Measurements from ENCODE around the gene ZBTB46.
"Not testable (repeated sequence)": the region's sequence is repeated elsewhere in the genome, so short reads cannot be mapped to it uniquely, and the experiment has no call there.

Gene ZBTB46

DNA sequence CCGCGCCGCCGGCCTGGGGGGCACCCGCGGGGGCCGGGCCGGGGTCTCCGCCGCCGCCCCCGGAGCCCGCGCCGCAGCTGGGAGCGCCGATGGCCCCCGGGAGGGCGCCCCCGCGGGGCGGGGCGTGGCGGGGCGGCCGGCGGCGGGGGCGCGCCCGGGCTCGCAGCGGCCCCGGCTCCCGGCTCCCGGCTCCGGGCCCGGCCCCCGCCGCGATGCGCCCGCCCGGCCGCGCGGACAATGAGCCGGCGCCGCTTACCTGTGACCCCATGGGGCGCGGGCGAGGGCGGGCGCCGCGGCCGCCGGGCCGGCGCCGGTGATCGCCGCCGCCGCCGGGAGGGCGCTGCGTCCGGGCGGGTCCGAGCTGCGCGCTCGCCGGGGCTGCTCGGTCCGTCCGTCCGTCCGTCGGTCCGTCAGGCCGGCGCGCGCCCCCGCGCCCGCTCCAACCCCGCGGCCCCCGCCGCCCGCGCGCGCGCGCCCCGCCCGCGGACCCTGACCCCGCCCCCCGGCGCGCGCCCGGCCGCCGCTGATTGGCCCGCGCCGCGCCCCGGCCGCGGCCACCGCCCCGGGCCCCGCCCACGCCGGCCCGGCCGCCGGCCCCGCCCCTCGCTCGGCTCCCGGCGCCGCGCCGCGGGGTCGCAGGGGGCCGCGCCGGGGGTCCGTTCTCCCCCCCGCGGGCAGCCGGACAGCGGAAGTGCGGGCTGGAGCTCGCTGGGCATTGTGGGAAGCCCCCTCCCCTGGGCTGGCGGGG, at the start of gene ZBTB46:
Gene ZBTB46, minus strand, starts transcription at position 424 of the 748 bp plus-strand sequence. CDS start 40,507 bp downstream, outside the sequence.
- Histone ChIP-seq H3K36me3 (no peaks in the 10 kb centered on the region), H3K9me3 (no peaks in the 10 kb centered on the region), H3K27me3 (peaks cover 88% of the 10 kb centered on the region), H3K4me1 (ENCODE audit: control insufficient read depth in 1 of 2, insufficient read depth in 1 of 2, low read depth in 1 of 2, low read length in 1 of 2) (peaks cover 17 to 19% of the 10 kb centered on the region in 2 experiments), H3K27ac (peak within 1 kb of the TSS; percentile 35), H3K4me3 (ENCODE audit: low read depth in 1 of 2, low read length in 1 of 2) (peak within 1 kb of the TSS; percentile 63 to 72)
- TF ChIP-seq, protein P1, sequence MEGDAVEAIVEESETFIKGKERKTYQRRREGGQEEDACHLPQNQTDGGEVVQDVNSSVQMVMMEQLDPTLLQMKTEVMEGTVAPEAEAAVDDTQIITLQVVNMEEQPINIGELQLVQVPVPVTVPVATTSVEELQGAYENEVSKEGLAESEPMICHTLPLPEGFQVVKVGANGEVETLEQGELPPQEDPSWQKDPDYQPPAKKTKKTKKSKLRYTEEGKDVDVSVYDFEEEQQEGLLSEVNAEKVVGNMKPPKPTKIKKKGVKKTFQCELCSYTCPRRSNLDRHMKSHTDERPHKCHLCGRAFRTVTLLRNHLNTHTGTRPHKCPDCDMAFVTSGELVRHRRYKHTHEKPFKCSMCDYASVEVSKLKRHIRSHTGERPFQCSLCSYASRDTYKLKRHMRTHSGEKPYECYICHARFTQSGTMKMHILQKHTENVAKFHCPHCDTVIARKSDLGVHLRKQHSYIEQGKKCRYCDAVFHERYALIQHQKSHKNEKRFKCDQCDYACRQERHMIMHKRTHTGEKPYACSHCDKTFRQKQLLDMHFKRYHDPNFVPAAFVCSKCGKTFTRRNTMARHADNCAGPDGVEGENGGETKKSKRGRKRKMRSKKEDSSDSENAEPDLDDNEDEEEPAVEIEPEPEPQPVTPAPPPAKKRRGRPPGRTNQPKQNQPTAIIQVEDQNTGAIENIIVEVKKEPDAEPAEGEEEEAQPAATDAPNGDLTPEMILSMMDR (IDR thresholded peaks at IDR 0.05) = no peak

- Histone ChIP-seq H3K36me3 (peaks cover 93% of the 10 kb centered on the region), H3K9me3 (no peaks in the 10 kb centered on the region)
Measured at GRCh38 chr20:63878899-63879663, 48.0 kb upstream of the ZBTB46 start.

GRCh38 chr20:63877755-63878470, 46.8 kb upstream of the ZBTB46 start:
- Histone ChIP-seq H3K36me3 (peaks cover 90% of the 10 kb centered on the region), H3K9me3 (no peaks in the 10 kb centered on the region), H3K27ac (peak overlapping the region; percentile 95), H3K27me3 (no peaks in the 10 kb centered on the region), H3K4me1 (ENCODE audit: control insufficient read depth in 1 of 2, insufficient read depth in 1 of 2, low read depth in 1 of 2, low read length in 1 of 2) (peaks cover 37 to 60% of the 10 kb centered on the region in 2 experiments), H3K4me3 (ENCODE audit: low read depth in 1 of 2, low read length in 1 of 2) (peak overlapping the region in 1 of 2 experiments; percentile 32)
- TF ChIP-seq, protein P1 (IDR thresholded peaks at IDR 0.05) = no peak

More at GRCh38 chr20:63878899-63879663, 48.0 kb upstream of the ZBTB46 start:
- Histone ChIP-seq H3K4me3 (ENCODE audit: low read depth in 1 of 2, low read length in 1 of 2) (no peak overlapping the region), H3K27ac (peak overlapping the region; percentile 95), H3K4me1 (ENCODE audit: control insufficient read depth in 1 of 2, insufficient read depth in 1 of 2, low read depth in 1 of 2, low read length in 1 of 2) (peaks cover 25 to 50% of the 10 kb centered on the region in 2 experiments), H3K27me3 (no peaks in the 10 kb centered on the region)
- TF ChIP-seq, protein P1 (IDR thresholded peaks at IDR 0.05) = no peak

- TF ChIP-seq, protein P1 (IDR thresholded peaks at IDR 0.05) = no peak
- Histone ChIP-seq H3K4me3 (ENCODE audit: low read depth in 1 of 2, low read length in 1 of 2) (no peak overlapping the region), H3K36me3 (peaks cover 90% of the 10 kb centered on the region), H3K4me1 (ENCODE audit: control insufficient read depth in 1 of 2, insufficient read depth in 1 of 2, low read depth in 1 of 2, low read length in 1 of 2) (peaks cover 48 to 71% of the 10 kb centered on the region in 2 experiments), H3K27me3 (no peaks in the 10 kb centered on the region), H3K9me3 (no peaks in the 10 kb centered on the region), H3K27ac (peak overlapping the region; percentile 95)
Measured at GRCh38 chr20:63876489-63877036, 45.5 kb upstream of the ZBTB46 start.

GRCh38 chr20:63874241-63874640, 43.2 kb upstream of the ZBTB46 start:
- Histone ChIP-seq H3K36me3 (peaks cover 95% of the 10 kb centered on the region), H3K4me3 (ENCODE audit: low read depth in 1 of 2, low read length in 1 of 2) (peak overlapping the region; percentile 51 to 61), H3K27ac (peak overlapping the region; percentile 95), H3K4me1 (ENCODE audit: control insufficient read depth in 1 of 2, insufficient read depth in 1 of 2, low read depth in 1 of 2, low read length in 1 of 2) (peaks cover 57 to 70% of the 10 kb centered on the region in 2 experiments)
- not testable (repeated sequence) for H3K27me3 ChIP-seq, H3K9me3 ChIP-seq

Measured in neutrophil (primary cell).